GM12873 (cell line): Measurements from ENCODE around the gene CRTAP.

Experiments
- TF ChIP-seq, protein P1 (sequence below): IDR thresholded peaks from 2 replicates; pipeline ENCODE4 v1.5.1; 2012; ENCODE audit warnings: low read depth, mild to moderate bottlenecking, moderate library complexity, low read length, control low read depth; ENCODE audit not compliant: insufficient read depth; ENCODE audit errors: missing control alignments

Gene CRTAP

GRCh38 chr3:33103034-33103433, 10.8 kb upstream of the CRTAP start:
- TF ChIP-seq, protein P1, sequence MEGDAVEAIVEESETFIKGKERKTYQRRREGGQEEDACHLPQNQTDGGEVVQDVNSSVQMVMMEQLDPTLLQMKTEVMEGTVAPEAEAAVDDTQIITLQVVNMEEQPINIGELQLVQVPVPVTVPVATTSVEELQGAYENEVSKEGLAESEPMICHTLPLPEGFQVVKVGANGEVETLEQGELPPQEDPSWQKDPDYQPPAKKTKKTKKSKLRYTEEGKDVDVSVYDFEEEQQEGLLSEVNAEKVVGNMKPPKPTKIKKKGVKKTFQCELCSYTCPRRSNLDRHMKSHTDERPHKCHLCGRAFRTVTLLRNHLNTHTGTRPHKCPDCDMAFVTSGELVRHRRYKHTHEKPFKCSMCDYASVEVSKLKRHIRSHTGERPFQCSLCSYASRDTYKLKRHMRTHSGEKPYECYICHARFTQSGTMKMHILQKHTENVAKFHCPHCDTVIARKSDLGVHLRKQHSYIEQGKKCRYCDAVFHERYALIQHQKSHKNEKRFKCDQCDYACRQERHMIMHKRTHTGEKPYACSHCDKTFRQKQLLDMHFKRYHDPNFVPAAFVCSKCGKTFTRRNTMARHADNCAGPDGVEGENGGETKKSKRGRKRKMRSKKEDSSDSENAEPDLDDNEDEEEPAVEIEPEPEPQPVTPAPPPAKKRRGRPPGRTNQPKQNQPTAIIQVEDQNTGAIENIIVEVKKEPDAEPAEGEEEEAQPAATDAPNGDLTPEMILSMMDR, result no peak

- TF ChIP-seq, protein P1, result no peak
These were observed 10.3 kb upstream of the CRTAP start for GRCh38 chr3:33103480-33103879.

GRCh38 chr3:33104803-33105202, 9.0 kb upstream of the CRTAP start:
- TF ChIP-seq, protein P1, result no peak

GRCh38 chr3:33105341-33105948, 8.4 kb upstream of the CRTAP start:
- TF ChIP-seq, protein P1, result no peak

DNA sequence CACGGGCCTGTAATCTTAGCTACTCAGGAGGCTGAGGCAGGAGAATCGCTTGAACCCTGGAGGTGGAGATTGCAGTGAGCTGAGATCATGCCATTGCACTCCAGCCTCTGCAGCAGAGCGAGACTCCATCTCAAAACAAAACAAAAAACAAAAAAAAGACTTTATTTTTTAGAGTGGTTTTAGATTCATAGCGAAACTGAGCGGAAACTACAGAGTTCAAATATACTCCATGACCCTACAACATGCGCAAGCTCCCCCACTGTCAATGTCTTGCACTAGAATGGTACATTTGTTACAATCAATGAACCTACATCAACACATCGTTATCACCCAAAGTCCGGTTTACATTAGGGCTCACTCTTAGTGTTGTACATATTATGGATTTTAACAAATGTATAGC, 2.2 kb upstream of the CRTAP start:
- TF ChIP-seq, protein P1, result no peak

DNA sequence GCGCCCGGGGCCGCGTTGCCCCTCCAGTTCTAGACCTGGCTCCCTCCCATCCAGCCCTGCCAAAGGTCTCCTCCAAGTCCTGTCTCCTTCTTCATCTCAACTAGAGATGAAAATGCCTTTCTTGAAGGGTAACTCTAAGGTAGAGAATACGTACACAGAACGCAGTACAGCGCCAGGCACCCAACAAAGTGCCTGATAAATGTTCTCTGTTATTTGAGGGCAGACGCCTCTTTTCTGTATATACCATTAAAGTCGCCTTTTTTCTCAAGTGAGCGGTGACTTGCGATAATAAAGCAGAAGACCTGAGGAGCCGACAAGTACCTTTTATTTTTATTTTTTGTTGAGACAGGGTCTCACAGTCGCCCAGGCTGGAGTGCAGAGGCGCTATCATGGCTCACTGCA, 809 bp downstream of the CRTAP start:
- TF ChIP-seq, protein P1, result no peak

GRCh38 chr3:33115024-33115768, 1.4 kb downstream of the CRTAP start:
- TF ChIP-seq, protein P1, result no peak
